Stomach smooth muscle (tissue), 2 donors: ENCODE results near the gene IMP3.
A peak's percentile ranks its signal among the peaks of the same experiment; 100 is the strongest.

Experiments used
- H3K27ac ChIP-seq: one replicate; pipeline ENCODE4 v1.7.0; 2013; ENCODE audit warnings: mild to moderate bottlenecking, low read length, inconsistent platforms
- H3K27me3 ChIP-seq, 2 donors: one replicate each; pipeline ENCODE4 v1.7.0; 2013; ENCODE audit warnings: low read length in 2 of 2; ENCODE audit not compliant: insufficient read depth in 2 of 2, control insufficient read depth in 1 of 2
- H3K36me3 ChIP-seq, 2 donors: one replicate each; pipeline ENCODE4 v1.7.0; 2013; ENCODE audit warnings: low read length in 2 of 2; ENCODE audit not compliant: control insufficient read depth in 2 of 2, insufficient read depth in 2 of 2
- H3K4me1 ChIP-seq: one replicate; pipeline ENCODE4 v1.7.0; 2013; ENCODE audit warnings: low read length; ENCODE audit not compliant: control insufficient read depth, insufficient read depth
- H3K4me3 ChIP-seq, 2 donors: one replicate each; pipeline ENCODE4 v1.7.0; 2013; ENCODE audit warnings: low read length in 2 of 2
- H3K9ac ChIP-seq, 2 donors: one replicate each; pipeline ENCODE4 v1.7.0; 2013; ENCODE audit warnings: low read length in 2 of 2, mild to moderate bottlenecking in 1 of 2
- H3K9me3 ChIP-seq, 2 donors: one replicate each; pipeline ENCODE4 v1.7.0; 2013; ENCODE audit warnings: low read length in 2 of 2; ENCODE audit not compliant: control insufficient read depth in 2 of 2
- donor health status: healthy.
- donor health status: Pancreatic carcinoma.

The IMP3 gene

GRCh38 chr15:75606711-75607699 is 33.0 kb downstream of the IMP3 start:
- no peak overlapping the region for H3K27ac ChIP-seq
- H3K36me3 ChIP-seq = peaks cover 38 to 42% of the 10 kb centered on the region in 2 donors

GRCh38 chr15:75606026-75606425 is 34.0 kb downstream of the IMP3 start:
- Histone ChIP-seq H3K27me3 (no peaks in the 10 kb centered on the region), H3K27ac (no peak overlapping the region), H3K36me3 (peaks cover 40 to 42% of the 10 kb centered on the region in 2 donors), H3K4me3 (no peak overlapping the region), H3K9me3 (no peaks in the 10 kb centered on the region), H3K9ac (no peak overlapping the region), H3K4me1 (no peaks in the 10 kb centered on the region)

More at GRCh38 chr15:75606711-75607699, 33.0 kb downstream of the IMP3 start:
- H3K9ac ChIP-seq = no peak overlapping the region
- H3K9me3 ChIP-seq = no peaks in the 10 kb centered on the region
- no peak overlapping the region for H3K4me3 ChIP-seq
- no peaks in the 10 kb centered on the region for H3K27me3 ChIP-seq
- H3K4me1 ChIP-seq = no peaks in the 10 kb centered on the region

- Histone ChIP-seq H3K9me3 (no peaks in the 10 kb centered on the region), H3K36me3 (peaks cover 39 to 45% of the 10 kb centered on the region in 2 donors), H3K4me3 (no peak overlapping the region), H3K4me1 (no peaks in the 10 kb centered on the region), H3K9ac (no peak overlapping the region), H3K27me3 (no peaks in the 10 kb centered on the region), H3K27ac (peak overlapping the region; percentile 18)
Observed at GRCh38 chr15:75599401-75599800, 40.6 kb downstream of the IMP3 start.

GRCh38 chr15:75598361-75598760 is 41.7 kb downstream of the IMP3 start:
- Histone ChIP-seq H3K9ac (no peak overlapping the region), H3K36me3 (peaks cover 39 to 47% of the 10 kb centered on the region in 2 donors), H3K27me3 (no peaks in the 10 kb centered on the region), H3K4me1 (no peaks in the 10 kb centered on the region), H3K27ac (peak overlapping the region; percentile 18), H3K4me3 (no peak overlapping the region), H3K9me3 (no peaks in the 10 kb centered on the region)

DNA sequence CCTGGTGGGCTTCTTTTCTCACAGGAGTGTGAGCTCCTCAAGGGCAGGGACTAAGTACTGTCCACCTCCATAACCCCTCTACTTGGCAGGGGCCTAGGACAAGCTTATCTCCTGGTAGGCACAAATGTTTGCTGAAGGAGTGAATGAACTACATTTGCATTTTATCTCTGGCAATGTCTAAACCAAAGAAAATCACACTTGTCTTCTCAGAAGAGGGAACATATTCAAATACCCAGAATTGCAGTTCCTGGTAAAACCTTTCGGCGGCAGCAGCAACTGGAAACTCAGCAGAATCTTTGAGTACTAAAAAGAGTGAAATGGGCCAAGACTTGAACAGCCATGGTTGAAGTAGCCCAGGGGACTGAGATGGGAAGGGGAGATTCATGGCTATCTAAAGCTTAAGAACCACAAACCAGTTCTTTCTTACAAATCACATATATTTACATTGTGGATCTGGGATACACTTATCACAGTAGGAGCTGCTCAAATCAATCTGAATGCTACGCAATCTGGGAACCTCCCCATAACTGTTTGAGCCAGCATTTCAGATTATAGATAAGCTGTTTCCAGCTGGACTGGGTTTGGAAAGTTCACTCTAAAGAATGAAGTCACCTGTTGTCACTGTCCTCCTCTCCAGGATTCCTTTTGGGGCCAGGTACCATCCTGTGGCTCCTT is 42.2 kb downstream of the IMP3 start:
- H3K27ac ChIP-seq = no peak overlapping the region

DNA sequence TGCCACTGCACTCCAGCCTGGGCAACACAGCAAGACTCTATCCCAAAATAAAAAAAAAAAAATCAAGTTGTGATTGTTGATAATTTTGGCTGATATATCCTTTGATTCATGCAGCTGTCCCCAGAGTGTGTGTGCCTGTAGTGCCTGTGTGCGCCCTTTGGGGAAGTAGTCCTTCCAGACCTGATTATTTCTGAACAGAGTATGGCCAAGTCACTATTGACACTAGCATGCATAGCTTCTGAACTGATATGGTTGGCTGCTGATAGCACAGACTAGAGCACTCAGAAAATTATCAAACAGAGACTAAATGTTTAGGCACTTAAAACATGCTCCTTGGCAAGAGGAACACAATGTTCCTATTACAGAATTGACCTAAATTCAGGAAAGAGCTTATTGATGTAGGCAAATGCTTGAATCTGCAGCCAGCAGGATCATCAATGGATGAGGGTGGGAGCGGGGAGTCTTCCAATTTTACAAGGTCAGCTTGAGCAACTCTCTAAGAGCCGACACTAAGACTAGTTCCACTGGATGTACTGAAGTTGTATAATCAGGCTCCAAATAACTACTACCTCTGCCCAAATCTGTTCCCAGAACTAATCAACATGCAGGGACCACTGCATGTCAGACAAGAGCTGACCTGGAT is 43.2 kb downstream of the IMP3 start:
- Histone ChIP-seq H3K4me3 (no peak overlapping the region), H3K9ac (no peak overlapping the region), H3K27me3 (no peaks in the 10 kb centered on the region), H3K36me3 (peaks cover 39 to 48% of the 10 kb centered on the region in 2 donors), H3K27ac (no peak overlapping the region), H3K4me1 (no peaks in the 10 kb centered on the region), H3K9me3 (no peaks in the 10 kb centered on the region)

More for the DNA sequence above, 42.2 kb downstream of the IMP3 start:
- Histone ChIP-seq H3K4me3 (no peak overlapping the region), H3K9ac (no peak overlapping the region), H3K9me3 (no peaks in the 10 kb centered on the region), H3K27me3 (no peaks in the 10 kb centered on the region), H3K36me3 (peaks cover 39 to 47% of the 10 kb centered on the region in 2 donors), H3K4me1 (no peaks in the 10 kb centered on the region)

- no peaks in the 10 kb centered on the region for H3K27me3 ChIP-seq
- H3K9ac ChIP-seq = no peak overlapping the region
- H3K36me3 ChIP-seq = peaks cover 29 to 41% of the 10 kb centered on the region in 2 donors
- H3K27ac ChIP-seq = no peak overlapping the region
- H3K4me3 ChIP-seq = no peak overlapping the region
- no peaks in the 10 kb centered on the region for H3K9me3 ChIP-seq
- no peaks in the 10 kb centered on the region for H3K4me1 ChIP-seq
Observed at GRCh38 chr15:75594276-75594675, 45.7 kb downstream of the IMP3 start.

DNA sequence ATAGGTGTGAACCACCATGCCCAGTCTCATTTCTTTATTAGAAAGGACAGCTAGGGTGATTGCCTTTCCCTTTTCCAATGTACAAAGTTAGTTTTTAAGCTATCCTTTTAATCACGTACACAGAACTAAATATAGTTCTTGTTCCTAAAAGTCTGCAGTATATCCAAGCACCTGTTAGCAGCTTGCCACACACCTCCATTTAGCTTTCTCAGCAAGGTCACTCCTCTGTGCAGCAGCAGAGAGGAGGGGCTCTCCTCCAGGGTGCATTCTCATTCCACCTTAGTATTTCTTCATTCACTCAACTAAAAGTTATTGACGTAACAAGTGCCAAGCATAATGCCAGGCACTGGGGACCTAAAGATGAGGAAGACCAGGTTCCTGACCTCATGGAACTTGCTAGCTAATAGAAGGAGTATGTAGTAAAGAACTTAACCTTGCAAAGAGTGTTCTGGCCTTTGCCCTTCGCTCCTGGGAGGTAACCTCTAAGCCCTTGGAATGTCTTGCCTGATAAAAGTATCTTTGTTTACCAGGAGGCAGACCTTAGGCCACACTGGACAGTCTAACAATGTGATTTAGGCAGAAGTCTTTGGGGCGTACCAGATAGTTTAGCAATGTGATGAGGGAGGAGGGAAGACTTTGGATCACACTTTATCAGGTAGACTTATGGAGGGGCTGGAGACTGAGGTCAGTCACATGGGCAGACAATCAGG is 48.2 kb downstream of the IMP3 start:
- Histone ChIP-seq H3K4me3 (no peak overlapping the region), H3K36me3 (peaks cover 10 to 21% of the 10 kb centered on the region in 2 donors), H3K9me3 (no peaks in the 10 kb centered on the region), H3K27ac (no peak overlapping the region), H3K4me1 (no peaks in the 10 kb centered on the region), H3K27me3 (no peaks in the 10 kb centered on the region), H3K9ac (no peak overlapping the region)

- no peaks in the 10 kb centered on the region for H3K27me3 ChIP-seq
- no peaks in the 10 kb centered on the region for H3K4me1 ChIP-seq
- H3K9ac ChIP-seq = no peak overlapping the region
- no peaks in the 10 kb centered on the region for H3K9me3 ChIP-seq
- H3K36me3 ChIP-seq = peaks cover under 1 to 8% of the 10 kb centered on the region in 2 donors
- H3K27ac ChIP-seq = no peak overlapping the region
- H3K4me3 ChIP-seq = no peak overlapping the region
Observed at GRCh38 chr15:75590239-75590638, 49.8 kb downstream of the IMP3 start.
